ENCODE results near the gene SLIT1. TPM values are rescaled to one million over a fixed set of nuclear protein-coding genes. Genes with fewer than 3 reads are reported as not detected.

The SLIT1 gene
- total RNA-seq, 4 donors from 2014 or later: under 0.01 to 0.78 (median 0.15) TPM

DNA sequence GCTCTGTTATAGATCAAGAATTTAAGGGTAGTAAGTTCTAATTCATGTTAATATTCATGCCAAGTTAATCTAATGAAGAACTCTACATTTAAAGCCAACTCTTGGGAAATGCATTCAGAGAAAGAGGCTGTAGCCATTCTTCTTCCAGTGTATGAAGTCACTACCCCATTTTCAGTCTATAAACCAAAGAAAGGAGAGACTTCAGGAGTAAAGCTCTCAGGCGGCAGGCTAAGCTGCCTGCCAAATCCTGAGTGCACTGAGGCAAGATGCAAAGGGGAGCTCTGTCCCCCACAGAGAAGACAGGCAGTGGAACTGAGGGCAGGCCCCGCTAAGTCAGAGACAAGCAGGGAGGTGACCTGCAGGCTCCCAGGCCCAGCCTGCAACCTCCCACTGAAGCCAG, 41.5 kb downstream of the SLIT1 start:
- Histone ChIP-seq H3K4me3 (replicated peaks in 1 of 3) (no peak overlapping the region), H3K9me3 (no peaks in the 10 kb centered on the region), H3K27ac (no peak overlapping the region), H3K27me3 (no peaks in the 10 kb centered on the region), H3K4me1 (no peaks in the 10 kb centered on the region), H3K36me3 (no peaks in the 10 kb centered on the region)
- DNase-seq: no peak
- TF ChIP-seq, protein P1, sequence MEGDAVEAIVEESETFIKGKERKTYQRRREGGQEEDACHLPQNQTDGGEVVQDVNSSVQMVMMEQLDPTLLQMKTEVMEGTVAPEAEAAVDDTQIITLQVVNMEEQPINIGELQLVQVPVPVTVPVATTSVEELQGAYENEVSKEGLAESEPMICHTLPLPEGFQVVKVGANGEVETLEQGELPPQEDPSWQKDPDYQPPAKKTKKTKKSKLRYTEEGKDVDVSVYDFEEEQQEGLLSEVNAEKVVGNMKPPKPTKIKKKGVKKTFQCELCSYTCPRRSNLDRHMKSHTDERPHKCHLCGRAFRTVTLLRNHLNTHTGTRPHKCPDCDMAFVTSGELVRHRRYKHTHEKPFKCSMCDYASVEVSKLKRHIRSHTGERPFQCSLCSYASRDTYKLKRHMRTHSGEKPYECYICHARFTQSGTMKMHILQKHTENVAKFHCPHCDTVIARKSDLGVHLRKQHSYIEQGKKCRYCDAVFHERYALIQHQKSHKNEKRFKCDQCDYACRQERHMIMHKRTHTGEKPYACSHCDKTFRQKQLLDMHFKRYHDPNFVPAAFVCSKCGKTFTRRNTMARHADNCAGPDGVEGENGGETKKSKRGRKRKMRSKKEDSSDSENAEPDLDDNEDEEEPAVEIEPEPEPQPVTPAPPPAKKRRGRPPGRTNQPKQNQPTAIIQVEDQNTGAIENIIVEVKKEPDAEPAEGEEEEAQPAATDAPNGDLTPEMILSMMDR (IDR thresholded peaks at IDR 0.05): no peak
- TF ChIP-seq POLR2A (IDR thresholded peaks at IDR 0.05): no peak
- 46 to 51% methylated on average over 2 of the region's 2 CpGs for WGBS, 2 donors
- intact Hi-C loops (cut with DNase I): no loop called here

DNA sequence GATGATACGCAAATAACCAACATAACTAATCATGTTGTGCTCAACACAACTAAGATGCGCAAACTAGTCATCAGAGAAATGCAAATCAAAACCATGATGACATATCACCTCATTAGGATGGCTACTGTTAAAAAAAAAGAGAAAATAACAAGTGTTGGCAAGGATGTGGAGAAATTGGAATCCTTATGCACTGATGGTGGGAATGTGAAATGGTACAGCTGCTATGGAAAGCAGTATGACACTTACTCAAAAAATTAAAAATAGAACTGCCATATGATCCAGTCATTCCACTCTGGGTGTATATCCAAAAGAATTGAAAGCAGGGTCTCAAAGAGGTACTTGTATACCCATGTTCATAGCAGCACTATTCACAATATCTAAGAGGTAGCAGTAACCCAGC, 42.9 kb downstream of the SLIT1 start:
- no peak for TF ChIP-seq POLR2A (IDR thresholded peaks at IDR 0.05)
- TF ChIP-seq, protein P1 (IDR thresholded peaks at IDR 0.05): no peak
- WGBS, 2 donors: 96 to 97% methylated on average over 2 of the region's 2 CpGs

DNA sequence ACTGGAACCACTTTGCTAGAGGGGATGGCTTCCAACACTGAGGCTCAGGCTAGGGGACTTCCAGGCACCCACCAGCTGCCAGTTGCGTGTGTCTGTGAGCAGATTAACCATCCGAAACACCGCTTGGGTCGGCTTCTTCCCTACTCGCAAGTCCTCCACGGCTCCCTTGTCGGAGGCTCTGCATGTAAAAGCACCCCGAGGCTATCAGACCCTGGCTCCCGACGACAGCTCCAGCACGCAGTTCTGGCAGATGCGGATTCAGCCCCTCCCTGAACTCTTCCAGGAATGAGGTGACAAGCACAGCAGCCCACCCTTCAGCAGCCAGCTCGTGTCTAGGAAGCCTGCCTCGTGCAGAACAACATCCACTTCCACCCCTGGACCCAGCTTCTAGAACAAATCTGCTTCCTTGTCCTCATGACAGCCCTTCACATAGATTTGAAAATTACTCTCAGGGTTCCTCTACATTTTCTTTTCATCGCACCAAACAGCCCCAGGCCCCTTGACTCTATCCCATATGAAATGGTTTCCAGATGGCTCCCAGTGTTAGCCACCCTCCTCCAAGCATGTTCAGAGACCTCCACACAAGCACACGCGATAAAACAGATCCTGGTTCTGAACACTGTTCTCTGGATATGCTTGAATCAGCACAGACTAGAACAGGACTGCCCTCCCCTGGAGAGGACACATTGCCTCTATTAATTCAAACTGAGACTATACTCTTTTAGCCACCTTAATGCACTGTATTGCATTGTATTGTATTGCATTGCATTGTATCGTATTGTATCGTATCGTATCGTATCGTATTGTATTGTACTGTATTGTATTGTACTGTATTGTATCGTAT, 44.6 kb downstream of the SLIT1 start:
- Histone ChIP-seq H3K9me3 (no peaks in the 10 kb centered on the region), H3K27ac (no peak overlapping the region)
- TF ChIP-seq POLR2A (IDR thresholded peaks at IDR 0.05): no peak
- TF ChIP-seq, protein P1 (IDR thresholded peaks at IDR 0.05): no peak

More for the DNA sequence above, 42.9 kb downstream of the SLIT1 start:
- DNase-seq: no peak
- no peak overlapping the region for H3K27ac ChIP-seq
- H3K4me1 ChIP-seq: no peaks in the 10 kb centered on the region
- no peak overlapping the region for H3K4me3 ChIP-seq (replicated peaks in 1 of 3)
- no peaks in the 10 kb centered on the region for H3K36me3 ChIP-seq
- H3K9me3 ChIP-seq: no peaks in the 10 kb centered on the region
- no peaks in the 10 kb centered on the region for H3K27me3 ChIP-seq
- intact Hi-C loops (cut with DNase I): no loop called here

DNA sequence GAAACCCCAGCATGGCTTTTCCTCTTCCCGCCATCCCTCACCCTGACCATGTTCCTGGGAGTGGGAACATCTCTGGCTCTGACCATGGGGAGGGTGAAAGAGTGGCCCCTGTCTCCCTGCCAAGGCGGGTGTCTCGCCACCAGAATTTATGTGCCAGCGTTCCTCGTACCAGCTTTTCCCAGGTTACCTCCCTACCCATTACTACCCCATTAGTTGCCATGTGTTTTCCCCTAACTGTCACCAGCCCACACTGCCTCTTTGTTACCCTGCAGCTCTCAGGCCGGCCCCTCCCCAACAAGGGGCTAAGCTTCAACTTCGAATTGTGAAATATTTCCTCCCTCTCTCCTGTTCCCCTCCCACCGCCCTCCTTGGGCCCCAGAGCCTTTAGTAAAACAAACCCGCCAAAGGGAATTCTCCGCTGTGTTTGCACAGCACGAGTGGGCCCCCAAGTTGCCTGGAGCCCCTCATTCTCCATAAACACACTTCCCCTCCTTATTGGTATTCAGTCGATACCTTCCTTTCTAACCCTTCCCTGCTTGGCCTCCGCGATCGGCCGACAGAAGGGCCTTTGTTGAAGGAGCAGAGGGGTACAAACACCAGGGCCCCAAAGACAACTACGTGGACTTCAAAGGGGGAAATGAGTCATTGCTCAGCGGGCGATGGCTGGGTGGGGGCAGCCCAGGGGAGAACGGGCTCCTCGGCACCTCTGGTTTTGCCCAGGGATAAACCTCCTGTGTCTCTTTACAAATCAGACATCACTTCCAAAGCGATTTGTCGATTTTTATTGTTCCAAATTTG, 45.5 kb downstream of the SLIT1 start:
- Histone ChIP-seq H3K4me3 (replicated peaks in 1 of 3) (no peak overlapping the region), H3K27me3 (no peaks in the 10 kb centered on the region), H3K4me1 (no peaks in the 10 kb centered on the region), H3K9me3 (no peaks in the 10 kb centered on the region), H3K36me3 (no peaks in the 10 kb centered on the region), H3K27ac (no peak overlapping the region)
- WGBS, 2 donors: 48 to 52% methylated on average over 23 of the region's 23 CpGs
- intact Hi-C loops (cut with DNase I): no loop called here
- DNase-seq: no peak
- TF ChIP-seq, protein P1 (IDR thresholded peaks at IDR 0.05): no peak
- no peak for TF ChIP-seq POLR2A (IDR thresholded peaks at IDR 0.05)

More for the DNA sequence above, 44.6 kb downstream of the SLIT1 start:
- no peak for DNase-seq
- intact Hi-C loops (cut with DNase I): no loop called here
- WGBS, 2 donors: 43 to 55% methylated on average over 22 to 23 of the region's 23 CpGs
- Histone ChIP-seq H3K36me3 (no peaks in the 10 kb centered on the region), H3K27me3 (no peaks in the 10 kb centered on the region), H3K4me1 (no peaks in the 10 kb centered on the region), H3K4me3 (replicated peaks in 1 of 3) (no peak overlapping the region)

DNA sequence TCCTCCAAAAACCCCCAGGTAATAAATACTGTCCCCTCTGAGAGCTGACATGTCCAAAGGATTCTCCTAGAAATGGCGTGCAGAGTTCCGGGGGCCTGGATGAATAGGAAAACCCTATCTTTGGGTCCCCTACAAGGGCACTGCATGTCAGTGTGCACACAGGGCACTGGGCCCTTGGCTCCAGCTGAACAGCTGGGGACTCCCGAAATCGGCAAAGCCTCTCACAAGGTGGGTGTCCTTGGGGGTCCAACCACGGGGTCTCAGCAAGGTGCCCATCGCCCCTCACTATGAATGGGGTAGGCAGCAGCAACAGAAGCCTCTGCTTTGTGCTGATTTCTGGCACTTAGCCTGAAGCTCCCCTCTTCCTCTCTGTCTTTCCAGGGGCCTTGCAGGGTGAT, 46.1 kb downstream of the SLIT1 start:
- TF ChIP-seq, protein P1 (IDR thresholded peaks at IDR 0.05): no peak
- TF ChIP-seq POLR2A (IDR thresholded peaks at IDR 0.05): no peak
- Histone ChIP-seq H3K27ac (no peak overlapping the region), H3K36me3 (no peaks in the 10 kb centered on the region), H3K4me3 (replicated peaks in 1 of 3) (no peak overlapping the region), H3K4me1 (no peaks in the 10 kb centered on the region), H3K9me3 (no peaks in the 10 kb centered on the region), H3K27me3 (no peaks in the 10 kb centered on the region)
- DNase-seq: no peak
- intact Hi-C loops (cut with DNase I): no loop called here
- WGBS, 2 donors: 75 to 88% methylated on average over 6 of the region's 6 CpGs

All from thyroid gland (tissue), 4 donors.